ENCODE results near the gene ADK.
A peak's percentile ranks its signal among the peaks of the same experiment; 100 is the strongest.
"Not testable (repeated sequence)": the region's sequence is repeated elsewhere in the genome, so short reads cannot be mapped to it uniquely, and the experiment has no call there.

The ADK gene

DNA sequence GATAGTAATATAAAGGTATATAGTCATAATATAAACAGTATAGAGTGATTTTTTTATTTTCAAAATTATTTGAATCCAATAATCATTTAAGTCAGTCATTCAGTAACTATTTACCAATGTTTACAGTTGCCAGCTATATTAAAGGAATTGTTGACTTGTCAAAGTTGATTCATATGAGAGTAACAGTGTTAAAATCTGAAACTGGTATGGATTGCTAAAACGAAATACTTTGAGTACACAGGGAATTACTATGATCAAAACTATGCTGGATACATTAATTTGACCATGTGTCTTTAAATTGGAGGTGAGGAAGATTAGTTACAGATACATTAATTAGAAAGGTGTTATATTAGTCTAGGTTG, 282.6 kb downstream of the ADK start:
- DNase-seq: no peak

DNA sequence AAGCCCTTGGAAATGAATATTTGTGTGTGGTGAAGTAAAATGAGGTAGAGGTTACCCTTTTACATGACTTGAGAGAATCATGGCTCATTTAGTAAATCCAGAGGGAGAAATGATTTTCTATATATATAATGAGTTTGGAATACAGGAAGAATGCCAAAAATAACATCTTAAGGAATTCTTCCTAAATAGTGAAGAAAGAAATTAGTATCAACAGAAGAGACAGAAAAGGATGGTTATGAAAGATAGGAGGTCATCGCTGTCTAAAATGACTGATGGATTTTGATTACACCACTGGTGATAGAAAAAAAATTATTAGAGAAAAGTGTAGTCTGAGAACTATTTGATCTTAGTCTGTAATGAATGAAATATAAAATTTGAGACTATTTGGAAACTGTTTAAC, 283.0 kb downstream of the ADK start:
- no peak for DNase-seq

DNA sequence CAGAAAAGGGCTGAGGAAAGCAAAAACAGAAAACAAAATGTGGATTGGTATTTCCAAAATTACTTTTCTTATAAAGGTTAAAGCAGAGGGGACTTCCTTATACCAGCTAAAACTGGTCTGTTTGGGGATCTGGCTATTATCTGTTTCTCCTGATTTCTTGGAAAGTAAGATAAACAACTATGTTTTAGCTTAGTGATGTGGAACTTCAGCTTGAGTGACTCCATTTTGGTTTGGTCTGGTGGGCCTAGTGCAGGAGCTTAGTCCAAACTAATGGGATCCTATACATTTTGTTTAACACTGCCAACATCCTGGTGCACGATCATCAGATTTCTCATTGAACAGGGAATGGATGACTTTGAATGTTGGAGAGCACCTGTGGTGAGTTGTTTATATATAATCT, 283.5 kb downstream of the ADK start:
- DNase-seq: no peak

DNA sequence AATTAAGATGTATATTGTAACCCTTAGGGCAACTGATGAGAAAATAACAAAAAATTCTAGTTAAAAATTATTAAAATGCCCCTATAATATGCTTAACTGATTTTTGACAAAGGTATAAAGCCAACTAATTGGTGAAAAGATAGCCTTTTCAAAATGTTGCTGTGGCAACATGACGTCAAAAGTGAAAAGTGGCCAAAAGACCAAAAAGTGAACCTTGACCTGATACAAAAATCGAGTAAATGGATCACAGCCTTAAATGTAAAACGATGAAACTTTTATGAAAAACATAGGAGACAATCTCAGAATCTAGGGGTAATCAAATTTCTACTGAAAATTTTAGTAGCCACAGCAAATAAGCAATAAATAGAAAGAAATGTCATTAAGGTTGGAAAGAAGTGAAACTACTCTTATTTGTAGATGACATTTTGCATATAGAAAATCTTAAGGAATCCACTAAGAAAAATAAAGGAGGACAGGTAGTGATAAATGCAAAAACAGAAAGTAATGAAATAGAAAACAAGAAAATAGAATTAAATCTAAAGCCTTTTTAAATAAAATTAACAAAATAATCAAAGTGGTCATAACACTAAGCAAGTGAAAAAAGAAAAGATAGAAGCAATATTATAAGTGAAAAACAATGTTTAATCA, 285.6 kb downstream of the ADK start:
- DNase-seq: no peak

DNA sequence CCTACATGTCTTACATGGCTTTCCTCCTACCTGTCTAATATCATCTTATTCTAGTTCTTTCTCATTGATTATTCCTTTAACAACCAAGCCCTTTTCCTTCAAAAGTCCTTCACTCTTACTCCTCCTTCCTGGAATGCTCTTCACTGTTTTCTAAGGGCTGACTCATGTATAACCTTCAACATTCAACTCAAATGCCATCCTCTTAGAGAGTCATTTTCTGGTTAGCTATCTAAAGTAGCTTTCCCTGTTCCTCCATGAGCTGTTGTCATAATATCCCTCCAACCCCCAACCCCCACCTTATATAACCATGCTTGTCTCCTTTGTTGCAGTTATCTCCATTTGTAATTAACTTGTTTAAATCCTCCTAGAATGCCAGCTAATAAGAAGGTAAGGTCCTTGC, 286.8 kb downstream of the ADK start:
- peak; percentile 56 for DNase-seq

DNA sequence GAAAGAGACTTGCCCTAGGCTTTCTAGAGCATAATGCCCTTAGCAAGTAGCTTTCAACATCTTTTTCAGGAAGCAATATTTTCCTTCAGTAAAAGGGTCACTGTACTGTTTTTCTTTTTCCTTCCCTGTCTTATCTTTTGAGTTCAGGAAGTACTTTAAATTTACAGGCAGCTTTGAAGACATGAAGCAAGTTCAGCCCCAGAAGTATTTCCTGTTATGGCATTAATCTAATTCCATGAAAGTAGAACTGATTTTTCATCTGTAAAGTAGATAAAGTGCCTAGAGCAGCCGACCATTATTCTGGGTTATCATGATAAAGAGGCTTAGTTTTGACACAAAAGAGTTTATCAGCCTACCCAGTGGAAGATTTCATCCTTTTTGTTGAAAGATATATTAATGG, 288.2 kb downstream of the ADK start:
- no peak for DNase-seq

DNA sequence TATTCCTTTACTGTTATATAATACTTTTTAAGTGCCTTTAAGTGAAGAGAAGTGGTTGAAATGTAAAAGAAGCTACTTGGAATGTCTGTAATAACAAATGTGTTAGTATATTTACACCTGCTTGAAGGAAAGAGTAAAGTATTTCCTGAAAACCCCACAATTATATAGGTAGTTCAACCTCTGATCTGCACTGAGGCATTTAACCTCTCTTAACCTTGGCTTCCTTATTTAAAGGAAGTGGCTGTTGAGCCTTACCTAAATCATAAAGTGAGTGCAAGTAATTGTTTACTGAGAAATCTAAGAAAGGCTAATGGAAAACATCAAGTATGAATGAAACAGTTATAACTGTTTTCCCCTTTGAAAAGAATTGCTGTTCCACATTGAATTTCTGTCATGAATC, 294.5 kb downstream of the ADK start:
- no peak for DNase-seq

DNA sequence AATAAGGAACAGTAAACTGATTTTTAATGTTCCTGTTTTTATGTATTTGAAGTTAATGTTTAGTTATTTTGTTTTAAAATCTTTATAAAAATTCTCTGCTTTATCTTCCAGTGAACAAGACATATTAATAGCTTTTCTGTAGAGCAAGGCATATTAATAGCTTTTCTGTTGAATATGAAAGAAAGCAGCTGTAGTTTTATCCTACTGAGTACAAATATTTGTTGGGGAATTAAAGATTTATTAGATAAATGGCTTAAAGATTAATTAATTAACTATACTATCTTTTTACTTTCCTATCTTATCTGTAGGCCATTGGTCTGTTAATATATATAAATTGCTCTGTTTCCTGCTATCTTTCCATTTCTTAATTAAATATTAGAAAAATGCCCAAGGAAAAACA, 299.6 kb downstream of the ADK start:
- DNase-seq: no peak

DNA sequence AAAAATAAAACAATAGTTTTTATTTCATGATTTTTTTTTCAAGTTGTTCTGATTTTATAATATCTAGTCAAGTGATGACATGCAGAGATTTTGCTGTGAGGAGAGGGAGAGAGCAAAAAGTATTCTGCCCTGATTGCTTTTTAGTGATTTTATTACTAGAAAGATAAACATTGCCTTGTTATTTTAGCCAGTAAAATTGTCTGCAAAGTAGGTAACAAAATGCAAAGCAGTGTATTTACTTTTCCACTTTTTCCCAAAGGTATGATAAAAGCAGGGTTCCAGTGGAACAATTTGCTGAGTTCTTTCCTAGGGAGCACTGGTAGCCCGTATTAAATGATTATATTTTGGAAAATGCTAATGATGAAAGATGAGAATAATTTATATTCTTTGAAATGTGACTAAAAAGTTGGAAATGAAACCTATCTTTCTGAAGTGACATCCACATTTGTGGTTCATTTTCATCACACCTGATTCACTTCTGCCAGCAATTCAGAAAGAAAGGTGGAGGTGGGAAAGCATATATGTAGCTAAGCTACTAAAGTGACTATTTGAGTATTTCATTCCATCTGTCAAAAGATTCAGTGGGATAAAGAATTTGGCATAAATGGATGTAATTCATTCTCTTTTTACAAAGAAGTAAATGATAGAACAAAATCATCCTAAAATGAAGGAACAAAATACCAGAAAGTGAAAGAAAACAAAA, 300.3 kb downstream of the ADK start:
- DNase-seq: no peak

DNA sequence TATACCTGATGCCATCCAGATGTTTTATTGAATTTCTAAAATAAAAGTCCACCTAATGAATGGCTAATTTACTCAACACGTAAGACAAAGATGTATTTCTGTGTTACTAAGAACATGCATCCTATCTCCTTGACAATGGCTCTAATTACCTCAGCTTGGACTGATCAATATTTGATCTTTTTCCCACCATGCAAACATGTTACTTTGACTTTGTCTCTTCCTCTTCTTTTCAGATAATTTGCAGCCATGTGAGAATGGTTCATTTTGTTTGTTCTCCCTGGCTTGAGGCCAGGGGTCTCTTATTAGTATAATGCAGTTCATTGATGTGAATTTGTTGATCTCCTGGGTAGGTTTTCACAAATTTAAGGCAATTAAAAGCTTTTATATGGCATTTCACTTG, 302.1 kb downstream of the ADK start:
- no peak for DNase-seq

DNA sequence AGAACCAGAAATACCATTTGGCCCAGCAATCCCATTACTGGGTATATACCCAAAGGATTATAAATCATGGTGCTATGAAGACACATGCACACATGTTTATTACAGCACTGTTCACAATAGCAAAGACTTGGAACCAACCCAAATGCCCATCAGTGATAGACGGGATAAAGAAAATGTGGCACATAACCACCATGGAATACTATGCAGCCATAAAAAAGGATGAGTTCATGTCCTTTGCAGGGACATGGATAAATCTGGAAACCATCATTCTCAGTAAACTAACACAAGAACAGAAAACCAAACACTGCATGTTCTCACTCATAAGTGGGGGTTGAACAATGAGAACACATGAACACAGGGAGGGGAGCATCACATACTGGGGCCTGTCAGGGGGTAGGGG, 306.5 kb downstream of the ADK start:
- not testable (repeated sequence) for DNase-seq

DNA sequence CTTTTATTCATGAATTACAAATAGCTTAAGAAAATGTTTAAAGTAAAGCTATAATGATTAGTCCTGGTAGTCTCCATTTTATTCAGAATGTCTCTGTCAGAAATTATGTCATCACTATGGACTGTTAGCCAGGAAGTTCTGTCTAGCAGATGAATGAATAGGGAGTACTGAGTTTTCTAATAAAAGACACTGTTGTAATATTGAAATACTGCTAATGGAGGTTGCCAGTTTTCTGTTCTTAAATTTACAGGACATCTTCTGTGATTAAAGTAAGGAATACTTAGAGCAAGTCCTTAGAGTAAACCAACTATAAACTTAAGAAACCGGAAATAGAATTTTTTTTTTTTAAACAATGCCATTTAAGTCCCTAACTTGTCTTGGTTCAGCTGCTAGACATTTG, 309.8 kb downstream of the ADK start:
- DNase-seq: peak; percentile 8

DNA sequence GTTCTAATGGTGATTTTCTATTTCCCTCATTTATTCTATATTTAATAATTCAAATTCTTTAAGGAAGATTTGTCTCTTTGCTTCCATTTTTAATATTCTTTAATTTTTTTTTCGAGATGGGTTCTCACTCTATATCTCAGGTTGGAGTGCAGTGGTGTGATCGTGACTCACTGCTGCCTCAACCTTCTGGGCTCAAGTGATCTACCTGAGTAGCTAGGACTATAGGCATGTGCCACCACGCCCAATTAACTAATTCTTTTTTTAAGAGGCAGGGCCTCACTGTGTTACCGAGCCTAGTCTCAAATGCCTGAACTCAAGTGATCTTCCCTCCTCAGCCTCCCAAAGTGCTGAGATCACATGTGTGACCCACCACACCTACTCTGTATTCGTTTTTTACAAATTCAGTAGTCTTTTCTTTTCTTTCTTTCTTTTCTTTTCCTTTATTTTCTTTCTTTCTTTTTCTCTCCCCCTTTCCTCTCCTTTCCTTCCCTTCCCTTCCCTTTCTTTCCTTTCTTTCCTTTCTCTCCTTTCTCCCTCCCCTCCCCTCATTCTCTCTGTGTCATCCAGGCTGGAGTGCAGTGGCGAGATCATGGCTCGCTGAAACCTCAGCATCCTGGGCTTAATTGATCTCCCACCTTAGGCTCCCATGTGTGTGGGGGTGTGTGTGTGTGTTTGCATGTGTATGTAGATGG, 323.1 kb downstream of the ADK start:
- DNase-seq: no peak

DNA sequence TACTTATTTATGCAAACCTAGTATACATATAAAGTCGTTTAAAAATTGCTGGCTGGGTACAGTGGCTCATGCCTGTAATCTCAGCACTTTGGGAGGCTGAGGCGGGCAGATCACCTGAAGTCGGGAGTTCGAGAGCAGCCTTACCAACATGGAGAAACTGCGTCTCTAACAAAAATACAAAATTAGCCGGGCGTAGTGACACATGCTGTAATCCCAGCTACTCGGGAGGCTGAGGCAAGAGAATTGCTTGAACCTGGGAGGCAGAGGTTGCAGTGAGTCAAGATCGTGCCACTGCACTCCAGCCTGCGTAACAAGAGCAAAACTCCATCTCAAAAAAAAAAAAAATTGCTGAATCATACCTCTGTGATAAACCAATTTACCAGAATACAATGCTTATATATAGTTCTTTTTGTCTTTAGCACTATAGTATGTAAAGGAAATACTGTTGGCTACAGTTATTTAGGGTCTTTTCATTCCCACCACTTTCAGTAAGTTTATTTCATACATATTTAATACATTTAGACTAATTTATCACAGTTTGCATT, 325.2 kb downstream of the ADK start:
- not testable (repeated sequence) for DNase-seq

DNA sequence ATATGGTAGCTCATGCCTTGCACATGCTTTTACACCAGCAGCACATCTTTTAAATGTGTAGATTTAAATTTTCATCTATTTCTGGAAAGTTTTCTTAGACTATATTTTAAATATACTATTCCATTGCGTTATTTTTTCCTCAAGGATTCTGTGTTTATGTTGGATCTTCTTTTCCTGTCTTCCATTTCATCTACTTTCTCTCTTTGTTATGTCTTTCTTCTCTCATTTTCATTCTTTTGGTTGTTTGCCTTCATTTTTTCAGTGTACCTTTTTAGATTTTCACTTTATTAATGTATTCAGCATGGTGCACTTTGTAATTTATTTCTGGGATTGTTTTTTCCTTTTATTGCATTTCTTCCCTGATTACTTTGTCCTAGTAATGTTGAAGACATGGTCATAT, 329.8 kb downstream of the ADK start:
- DNase-seq: no peak

DNA sequence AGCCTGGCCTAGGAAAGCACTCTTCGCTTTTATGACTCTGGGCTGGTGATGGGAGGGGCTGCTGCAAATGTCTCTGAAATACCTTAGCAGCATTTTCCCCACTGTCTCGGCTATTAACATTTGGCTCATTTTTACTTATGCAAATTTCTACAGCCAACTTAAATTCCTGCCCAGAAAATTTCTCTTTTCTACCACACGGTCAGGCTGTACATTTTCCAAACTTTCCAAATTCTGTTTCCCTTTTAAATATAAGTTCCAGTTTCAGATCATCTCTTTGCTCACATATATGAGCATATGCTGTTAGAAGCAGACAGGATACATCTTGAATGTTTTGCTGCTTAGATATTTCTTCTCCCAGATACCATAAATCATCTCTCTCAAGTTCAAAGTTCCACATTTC, 332.3 kb downstream of the ADK start:
- DNase-seq: no peak

DNA sequence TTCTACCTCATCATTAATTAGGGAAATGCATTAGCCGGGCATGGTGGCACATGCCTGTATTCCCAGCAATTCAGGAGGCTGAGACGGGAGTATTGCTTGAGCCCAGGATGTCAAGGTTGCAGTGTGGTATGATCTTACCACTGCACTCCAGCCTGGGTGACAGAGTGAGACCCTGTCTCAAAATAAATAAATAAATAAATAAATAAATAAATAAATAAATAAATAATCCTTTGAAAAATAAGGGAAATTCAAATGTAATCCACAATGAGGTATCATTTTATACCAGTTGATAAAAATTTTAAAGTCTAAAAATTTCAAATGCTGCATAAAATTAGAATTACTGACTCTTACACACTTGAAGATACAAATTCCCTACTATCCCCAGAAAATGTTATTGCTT, 334.3 kb downstream of the ADK start:
- no peak for DNase-seq

DNA sequence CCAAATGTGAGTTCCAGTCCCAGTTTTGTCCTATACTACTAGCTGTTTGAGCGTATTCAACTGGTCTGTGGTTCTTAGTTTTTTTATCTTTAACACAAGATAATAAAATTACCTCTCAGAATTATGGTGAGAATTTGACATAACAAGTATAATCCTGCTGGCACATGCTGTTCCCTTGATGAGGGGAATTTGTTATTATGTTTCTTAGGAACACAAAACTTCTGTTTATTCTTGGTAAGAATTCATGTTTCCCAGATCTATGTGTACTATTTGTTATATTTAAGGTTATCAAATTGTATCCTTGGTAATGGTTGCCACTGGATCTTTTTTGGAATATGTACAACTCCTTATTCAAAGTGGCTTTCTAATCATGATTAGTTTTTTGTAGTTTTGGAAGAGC, 335.6 kb downstream of the ADK start:
- no peak for DNase-seq

DNA sequence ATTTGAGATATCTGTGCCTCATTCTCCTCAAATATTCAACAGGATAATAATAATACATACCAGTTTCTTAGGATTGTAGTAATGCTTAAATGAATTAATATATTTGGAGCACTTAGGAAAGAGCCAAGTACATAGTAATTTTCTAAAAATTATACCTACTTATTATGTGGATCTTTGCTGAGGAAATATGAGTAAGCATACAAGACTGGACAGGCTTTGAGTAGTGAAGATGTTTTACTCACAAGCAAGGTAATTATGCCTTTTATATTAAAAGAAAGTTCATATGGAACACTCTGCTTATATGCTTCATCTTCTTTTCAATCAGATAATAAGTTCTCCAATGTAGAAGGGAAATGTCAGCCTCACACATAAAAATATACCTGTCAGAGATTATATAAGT, 337.9 kb downstream of the ADK start:
- no peak for DNase-seq

DNA sequence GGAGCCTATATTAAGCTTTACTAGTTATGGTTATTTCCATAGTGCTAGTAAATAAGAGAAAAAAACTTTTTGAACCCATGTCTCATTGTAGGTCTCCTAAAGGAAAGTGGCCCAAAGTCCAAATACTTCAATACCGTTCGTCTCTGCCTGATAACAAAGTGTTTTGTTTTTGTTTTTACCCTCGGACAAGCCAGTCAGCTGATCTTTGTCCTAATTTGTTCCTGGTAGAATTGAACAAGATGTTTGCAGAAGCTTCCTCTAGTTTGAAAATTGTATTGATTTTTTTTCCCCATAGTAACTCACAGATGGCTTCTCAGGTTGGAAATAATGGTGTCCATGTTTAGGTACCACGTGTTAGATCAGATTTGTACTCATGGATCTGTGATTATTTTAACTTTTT, 339.5 kb downstream of the ADK start:
- DNase-seq: no peak

DNA sequence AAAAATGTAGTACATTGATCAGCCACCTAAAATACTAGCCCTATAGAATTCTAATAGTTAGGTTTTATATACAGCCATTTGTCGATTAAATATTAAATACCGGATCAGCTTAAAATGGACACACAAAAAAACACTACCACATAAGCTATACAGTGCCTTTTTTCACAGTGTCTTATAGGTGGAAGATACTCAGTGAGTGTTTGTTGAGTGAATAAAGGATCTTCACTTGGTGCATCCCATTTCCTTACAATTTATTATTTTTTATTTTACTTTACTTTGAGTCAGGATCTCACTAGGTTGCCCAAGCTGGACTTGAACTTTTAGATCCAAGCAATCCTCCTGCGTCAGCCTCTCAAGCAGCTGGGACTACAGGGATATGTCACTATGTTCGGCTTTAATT, 340.0 kb downstream of the ADK start:
- no peak for DNase-seq

DNA sequence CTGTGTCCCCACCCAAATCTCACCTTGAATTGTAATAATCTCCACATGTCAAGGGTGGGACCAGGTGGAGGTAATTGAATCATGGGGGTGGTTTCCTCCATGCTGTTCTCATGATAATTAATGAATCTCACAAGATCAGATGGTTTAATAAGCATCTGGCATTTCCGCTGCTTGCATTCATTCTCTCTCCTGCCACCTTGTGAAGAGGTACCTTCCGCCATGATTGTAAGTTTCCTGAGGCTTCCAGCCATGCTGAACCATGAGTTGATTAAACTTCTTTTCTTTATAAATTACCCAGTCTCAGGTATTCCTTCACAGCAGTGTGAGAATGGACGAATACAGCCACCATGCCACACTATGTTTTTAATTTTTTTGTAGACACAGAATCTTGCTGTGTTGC, 345.3 kb downstream of the ADK start:
- not testable (repeated sequence) for DNase-seq

DNA sequence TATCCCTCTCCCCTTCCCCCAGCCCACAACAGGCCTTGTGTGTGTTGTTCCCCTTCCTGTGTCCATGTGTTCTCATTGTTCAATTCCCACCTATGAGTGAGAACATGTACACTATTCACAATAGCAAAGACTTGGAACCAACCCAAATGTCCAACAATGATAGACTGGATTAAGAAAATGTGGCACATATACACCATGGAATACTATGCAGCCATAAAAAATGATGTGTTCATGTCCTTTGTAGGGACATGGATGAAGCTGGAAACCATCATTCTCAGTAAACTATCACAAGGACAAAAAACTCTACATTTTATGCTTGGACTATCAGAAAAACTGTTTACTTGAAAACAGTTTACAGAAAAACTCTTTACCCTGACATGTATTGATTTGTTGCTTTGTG, 347.6 kb downstream of the ADK start:
- DNase-seq: not testable (repeated sequence)

DNA sequence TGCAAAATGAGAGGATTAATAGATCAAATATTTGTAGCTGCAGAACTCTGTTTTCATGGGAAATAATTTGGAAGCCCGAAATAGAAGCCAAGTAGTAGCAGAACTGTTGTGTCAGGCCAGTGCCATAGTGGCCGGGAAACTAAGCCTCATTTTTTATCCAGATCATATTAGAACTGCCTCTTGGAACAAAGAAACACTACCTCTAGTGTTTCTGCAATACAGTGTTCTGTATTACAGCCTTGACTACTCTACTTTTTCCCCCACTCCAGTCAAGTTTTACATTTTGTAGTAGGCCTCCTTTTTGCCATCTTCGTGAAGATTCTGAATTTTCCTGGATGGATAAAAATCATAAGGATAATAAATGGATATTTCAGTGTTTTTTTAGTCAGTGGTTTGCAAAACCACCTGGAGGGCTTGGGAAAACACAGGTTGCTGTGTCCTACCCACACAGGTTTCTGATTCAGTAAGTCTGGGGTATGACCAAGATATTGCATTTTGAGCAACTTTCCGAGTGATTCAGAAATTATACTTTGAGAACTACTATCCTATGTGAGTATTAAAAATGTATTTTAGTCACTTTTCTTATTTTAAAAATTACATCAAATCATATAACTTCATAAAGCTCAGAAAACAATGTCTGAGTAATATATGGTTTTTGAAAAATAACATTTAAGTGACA, 349.1 kb downstream of the ADK start:
- DNase-seq: no peak

Data from kidney glomerular epithelial cell (primary cell).